Measurements from ENCODE around the gene PNPLA7. TPM values are rescaled to one million over a fixed set of nuclear protein-coding genes. Genes with fewer than 3 reads are reported as not detected.
A peak's percentile ranks its signal among the peaks of the same experiment; 100 is the strongest.

PNPLA7 gene
- total and polyA plus RNA-seq, 2 of the 13 experiments (the other 11 are each of a cell fraction or from before 2014, with no cell fraction given), result 0.42 to 1.5 TPM

DNA sequence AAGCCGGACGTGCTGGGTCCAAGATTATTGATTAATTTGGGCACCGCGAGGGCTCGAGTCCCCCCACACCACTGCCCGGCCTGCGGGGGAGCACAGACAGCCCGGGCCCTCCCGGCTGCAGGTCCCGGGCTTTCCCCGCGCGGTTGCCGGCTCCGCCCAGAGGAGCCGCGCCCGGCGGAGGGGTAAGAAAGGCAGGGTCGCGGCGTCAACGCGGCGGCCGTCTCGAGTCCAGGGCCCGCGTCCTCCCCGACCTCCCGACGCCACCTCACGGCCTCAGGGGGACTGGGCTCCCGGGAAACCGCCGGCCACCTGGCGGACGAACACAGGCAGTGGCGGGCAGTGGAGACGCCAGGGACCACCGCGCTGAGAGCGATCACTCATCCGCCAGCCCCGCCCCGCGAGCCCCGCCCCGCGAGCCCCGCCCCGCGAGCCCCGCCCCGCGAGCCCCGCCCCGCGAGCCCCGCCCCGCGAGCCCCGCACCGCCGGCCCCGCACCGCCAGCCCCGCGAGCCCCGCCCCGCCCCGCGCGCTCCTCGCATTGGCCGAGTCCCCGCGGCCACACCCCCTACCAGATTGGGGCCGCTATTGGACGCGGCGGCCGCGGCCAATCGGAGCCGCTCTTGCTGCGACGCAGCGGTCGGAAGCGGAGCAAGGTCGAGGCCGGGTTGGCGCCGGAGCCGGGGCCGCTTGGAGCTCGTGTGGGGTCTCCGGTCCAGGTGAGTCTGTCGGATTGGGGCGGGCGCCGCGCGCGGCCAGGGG, 1.2 kb upstream of the PNPLA7 start, which contains the start of gene MRPL41 (continued):
- TF ChIP-seq SRSF4 (IDR thresholded peaks at IDR 0.05; ENCODE audit: low read depth, low read length, poor library complexity, severe bottlenecking) (no peak), MED13 (CRISPR knock-in tag; IDR thresholded peaks at IDR 0.05) (peak; percentile 44; the same call in 1 of the 2 replicates), SOX13 (IDR thresholded peaks at IDR 0.05) (no peak), SOX13 (CRISPR knock-in tag; conservative IDR thresholded peaks at IDR 0.05 in 1 of 2, IDR thresholded peaks at IDR 0.05 in 1 of 2) (peak in 1 of 2 experiments; percentile 3; a peak in 1 of 4 replicates), BCL6 (CRISPR knock-in tag; IDR thresholded peaks at IDR 0.05) (no peak), SMAD1 (CRISPR knock-in tag; IDR thresholded peaks at IDR 0.05; ENCODE audit: borderline replicate concordance, low read depth) (0 out of 2 replicates have a peak, but pooled peaks have one; percentile 51), ATF1 (CRISPR knock-in tag; IDR thresholded peaks at IDR 0.05) (no peak), AKAP8 (CRISPR knock-in tag; IDR thresholded peaks at IDR 0.05) (no peak), MYC (CRISPR knock-in tag; IDR thresholded peaks at IDR 0.05; ENCODE audit: borderline replicate concordance) (peak; percentile 54; the same call in 1 of the 2 replicates), ZBTB7B (CRISPR knock-in tag; IDR thresholded peaks at IDR 0.05) (peak; percentile 78)
- TF ChIP-seq, protein P1, sequence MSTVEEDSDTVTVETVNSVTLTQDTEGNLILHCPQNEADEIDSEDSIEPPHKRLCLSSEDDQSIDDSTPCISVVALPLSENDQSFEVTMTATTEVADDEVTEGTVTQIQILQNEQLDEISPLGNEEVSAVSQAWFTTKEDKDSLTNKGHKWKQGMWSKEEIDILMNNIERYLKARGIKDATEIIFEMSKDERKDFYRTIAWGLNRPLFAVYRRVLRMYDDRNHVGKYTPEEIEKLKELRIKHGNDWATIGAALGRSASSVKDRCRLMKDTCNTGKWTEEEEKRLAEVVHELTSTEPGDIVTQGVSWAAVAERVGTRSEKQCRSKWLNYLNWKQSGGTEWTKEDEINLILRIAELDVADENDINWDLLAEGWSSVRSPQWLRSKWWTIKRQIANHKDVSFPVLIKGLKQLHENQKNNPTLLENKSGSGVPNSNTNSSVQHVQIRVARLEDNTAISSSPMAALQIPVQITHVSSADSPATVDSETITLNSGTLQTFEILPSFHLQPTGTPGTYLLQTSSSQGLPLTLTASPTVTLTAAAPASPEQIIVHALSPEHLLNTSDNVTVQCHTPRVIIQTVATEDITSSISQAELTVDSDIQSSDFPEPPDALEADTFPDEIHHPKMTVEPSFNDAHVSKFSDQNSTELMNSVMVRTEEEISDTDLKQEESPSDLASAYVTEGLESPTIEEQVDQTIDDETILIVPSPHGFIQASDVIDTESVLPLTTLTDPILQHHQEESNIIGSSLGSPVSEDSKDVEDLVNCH (CRISPR knock-in tag; IDR thresholded peaks at IDR 0.05), result no peak
- TF ChIP-seq, protein P2, sequence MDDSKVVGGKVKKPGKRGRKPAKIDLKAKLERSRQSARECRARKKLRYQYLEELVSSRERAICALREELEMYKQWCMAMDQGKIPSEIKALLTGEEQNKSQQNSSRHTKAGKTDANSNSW (CRISPR knock-in tag; IDR thresholded peaks at IDR 0.05; ENCODE audit: borderline replicate concordance), result no peak
- TF ChIP-seq, protein P3, sequence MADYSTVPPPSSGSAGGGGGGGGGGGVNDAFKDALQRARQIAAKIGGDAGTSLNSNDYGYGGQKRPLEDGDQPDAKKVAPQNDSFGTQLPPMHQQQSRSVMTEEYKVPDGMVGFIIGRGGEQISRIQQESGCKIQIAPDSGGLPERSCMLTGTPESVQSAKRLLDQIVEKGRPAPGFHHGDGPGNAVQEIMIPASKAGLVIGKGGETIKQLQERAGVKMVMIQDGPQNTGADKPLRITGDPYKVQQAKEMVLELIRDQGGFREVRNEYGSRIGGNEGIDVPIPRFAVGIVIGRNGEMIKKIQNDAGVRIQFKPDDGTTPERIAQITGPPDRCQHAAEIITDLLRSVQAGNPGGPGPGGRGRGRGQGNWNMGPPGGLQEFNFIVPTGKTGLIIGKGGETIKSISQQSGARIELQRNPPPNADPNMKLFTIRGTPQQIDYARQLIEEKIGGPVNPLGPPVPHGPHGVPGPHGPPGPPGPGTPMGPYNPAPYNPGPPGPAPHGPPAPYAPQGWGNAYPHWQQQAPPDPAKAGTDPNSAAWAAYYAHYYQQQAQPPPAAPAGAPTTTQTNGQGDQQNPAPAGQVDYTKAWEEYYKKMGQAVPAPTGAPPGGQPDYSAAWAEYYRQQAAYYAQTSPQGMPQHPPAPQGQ (CRISPR knock-in tag; IDR thresholded peaks at IDR 0.05; ENCODE audit: borderline replicate concordance), result no peak
- TF ChIP-seq, protein P4, sequence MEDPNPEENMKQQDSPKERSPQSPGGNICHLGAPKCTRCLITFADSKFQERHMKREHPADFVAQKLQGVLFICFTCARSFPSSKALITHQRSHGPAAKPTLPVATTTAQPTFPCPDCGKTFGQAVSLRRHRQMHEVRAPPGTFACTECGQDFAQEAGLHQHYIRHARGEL (CRISPR knock-in tag; IDR thresholded peaks at IDR 0.05), result no peak
- TF ChIP-seq, protein P5, sequence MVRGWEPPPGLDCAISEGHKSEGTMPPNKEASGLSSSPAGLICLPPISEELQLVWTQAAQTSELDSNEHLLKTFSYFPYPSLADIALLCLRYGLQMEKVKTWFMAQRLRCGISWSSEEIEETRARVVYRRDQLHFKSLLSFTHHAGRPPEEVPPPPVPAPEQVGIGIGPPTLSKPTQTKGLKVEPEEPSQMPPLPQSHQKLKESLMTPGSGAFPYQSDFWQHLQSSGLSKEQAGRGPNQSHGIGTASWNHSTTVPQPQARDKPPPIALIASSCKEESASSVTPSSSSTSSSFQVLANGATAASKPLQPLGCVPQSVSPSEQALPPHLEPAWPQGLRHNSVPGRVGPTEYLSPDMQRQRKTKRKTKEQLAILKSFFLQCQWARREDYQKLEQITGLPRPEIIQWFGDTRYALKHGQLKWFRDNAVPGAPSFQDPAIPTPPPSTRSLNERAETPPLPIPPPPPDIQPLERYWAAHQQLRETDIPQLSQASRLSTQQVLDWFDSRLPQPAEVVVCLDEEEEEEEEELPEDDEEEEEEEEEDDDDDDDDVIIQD (CRISPR knock-in tag; IDR thresholded peaks at IDR 0.05; ENCODE audit: low read depth), result no peak
- TF ChIP-seq, protein P6, sequence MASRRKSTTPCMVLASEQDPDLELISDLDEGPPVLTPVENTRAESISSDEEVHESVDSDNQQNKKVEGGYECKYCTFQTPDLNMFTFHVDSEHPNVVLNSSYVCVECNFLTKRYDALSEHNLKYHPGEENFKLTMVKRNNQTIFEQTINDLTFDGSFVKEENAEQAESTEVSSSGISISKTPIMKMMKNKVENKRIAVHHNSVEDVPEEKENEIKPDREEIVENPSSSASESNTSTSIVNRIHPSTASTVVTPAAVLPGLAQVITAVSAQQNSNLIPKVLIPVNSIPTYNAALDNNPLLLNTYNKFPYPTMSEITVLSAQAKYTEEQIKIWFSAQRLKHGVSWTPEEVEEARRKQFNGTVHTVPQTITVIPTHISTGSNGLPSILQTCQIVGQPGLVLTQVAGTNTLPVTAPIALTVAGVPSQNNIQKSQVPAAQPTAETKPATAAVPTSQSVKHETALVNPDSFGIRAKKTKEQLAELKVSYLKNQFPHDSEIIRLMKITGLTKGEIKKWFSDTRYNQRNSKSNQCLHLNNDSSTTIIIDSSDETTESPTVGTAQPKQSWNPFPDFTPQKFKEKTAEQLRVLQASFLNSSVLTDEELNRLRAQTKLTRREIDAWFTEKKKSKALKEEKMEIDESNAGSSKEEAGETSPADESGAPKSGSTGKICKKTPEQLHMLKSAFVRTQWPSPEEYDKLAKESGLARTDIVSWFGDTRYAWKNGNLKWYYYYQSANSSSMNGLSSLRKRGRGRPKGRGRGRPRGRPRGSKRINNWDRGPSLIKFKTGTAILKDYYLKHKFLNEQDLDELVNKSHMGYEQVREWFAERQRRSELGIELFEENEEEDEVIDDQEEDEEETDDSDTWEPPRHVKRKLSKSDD (CRISPR knock-in tag; IDR thresholded peaks at IDR 0.05; ENCODE audit: low read depth), result no peak

Measured in HepG2 (cell line).